ENCODE results near the gene SECISBP2. TPM values are rescaled to one million over a fixed set of nuclear protein-coding genes. Genes with fewer than 3 reads are reported as not detected.
A peak's percentile ranks its signal among the peaks of the same experiment; 100 is the strongest.

SECISBP2 gene
- total RNA-seq, 1 donor from 2014 or later, result 55.6 TPM

DNA sequence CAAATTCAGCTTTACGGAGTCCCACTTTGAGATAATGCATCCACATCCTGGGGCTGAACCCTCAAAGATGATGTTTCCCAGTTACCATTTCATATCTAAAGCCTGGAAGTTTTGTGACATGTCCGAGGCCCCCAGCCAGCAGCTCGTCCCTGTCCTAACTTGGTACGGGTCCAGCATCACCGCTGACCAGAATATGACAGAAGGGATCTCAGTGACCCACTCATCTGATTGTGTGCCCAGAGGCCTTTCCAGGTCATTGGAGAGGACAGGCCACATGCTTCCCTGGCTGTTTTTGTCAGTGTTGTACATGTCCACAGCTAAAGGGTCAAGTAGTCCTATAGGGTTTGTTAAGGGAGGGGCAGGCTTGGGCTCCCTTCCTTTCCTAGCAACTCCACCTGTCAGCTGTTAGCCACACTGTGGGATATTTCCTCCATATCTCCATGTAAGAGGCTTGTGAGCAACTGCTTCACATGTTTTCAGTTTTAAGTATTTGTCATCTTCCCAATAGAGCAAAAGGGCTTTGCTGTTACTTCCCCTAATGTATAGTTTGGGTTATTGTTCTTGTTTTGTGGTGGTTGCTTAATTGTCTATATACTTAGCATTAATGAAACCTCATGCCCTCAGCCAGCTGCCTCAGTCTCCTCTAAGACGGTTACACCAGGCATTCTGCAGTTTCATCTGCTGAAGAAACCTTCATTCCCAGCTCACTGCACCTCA is 33.4 kb downstream of the SECISBP2 start:
- no peak for DNase-seq
- ATAC-seq, result peak in 1 of 2 donors; percentile 19
- TF ChIP-seq, protein P1, sequence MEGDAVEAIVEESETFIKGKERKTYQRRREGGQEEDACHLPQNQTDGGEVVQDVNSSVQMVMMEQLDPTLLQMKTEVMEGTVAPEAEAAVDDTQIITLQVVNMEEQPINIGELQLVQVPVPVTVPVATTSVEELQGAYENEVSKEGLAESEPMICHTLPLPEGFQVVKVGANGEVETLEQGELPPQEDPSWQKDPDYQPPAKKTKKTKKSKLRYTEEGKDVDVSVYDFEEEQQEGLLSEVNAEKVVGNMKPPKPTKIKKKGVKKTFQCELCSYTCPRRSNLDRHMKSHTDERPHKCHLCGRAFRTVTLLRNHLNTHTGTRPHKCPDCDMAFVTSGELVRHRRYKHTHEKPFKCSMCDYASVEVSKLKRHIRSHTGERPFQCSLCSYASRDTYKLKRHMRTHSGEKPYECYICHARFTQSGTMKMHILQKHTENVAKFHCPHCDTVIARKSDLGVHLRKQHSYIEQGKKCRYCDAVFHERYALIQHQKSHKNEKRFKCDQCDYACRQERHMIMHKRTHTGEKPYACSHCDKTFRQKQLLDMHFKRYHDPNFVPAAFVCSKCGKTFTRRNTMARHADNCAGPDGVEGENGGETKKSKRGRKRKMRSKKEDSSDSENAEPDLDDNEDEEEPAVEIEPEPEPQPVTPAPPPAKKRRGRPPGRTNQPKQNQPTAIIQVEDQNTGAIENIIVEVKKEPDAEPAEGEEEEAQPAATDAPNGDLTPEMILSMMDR (IDR thresholded peaks at IDR 0.05), result no peak
- intact Hi-C loops (cut with DNase I), result no loop called here
- Histone ChIP-seq H3K36me3 (peaks cover 100% of the 10 kb centered on the region), H3K27ac (no peak overlapping the region), H3K9me3 (no peaks in the 10 kb centered on the region), H3K27me3 (ENCODE audit: low read depth) (no peaks in the 10 kb centered on the region), H3K4me3 (no peak overlapping the region), H3K4me1 (peaks cover 19% of the 10 kb centered on the region)

DNA sequence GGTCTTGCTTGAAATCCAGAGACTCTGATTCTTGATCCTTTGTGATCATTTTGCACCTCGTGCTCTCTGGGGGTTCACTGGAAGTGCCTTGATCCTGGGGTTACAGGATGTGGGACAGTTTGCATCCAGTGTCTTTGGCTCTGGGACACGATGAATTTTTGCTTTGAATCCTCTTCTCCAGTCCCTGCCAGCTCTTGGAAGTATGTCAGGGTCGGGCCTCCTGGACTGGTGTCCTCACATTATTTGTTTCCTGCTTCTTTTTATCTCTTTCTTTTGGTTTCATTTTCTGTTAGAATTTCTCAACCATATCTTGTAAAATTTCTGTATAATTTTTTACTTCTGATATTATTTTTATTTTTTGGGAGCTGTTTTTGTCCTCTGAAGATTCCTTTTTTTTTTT is 34.2 kb downstream of the SECISBP2 start:
- H3K9me3 ChIP-seq, result no peaks in the 10 kb centered on the region
- H3K27me3 ChIP-seq (ENCODE audit: low read depth), result no peaks in the 10 kb centered on the region
- no peak for DNase-seq
- TF ChIP-seq, protein P1 (IDR thresholded peaks at IDR 0.05), result no peak
- H3K27ac ChIP-seq, result no peak overlapping the region
- H3K4me3 ChIP-seq, result no peak overlapping the region
- peaks cover 19% of the 10 kb centered on the region for H3K4me1 ChIP-seq
- no peak for ATAC-seq
- intact Hi-C loops (cut with DNase I), result no loop called here
- H3K36me3 ChIP-seq, result peaks cover 100% of the 10 kb centered on the region

DNA sequence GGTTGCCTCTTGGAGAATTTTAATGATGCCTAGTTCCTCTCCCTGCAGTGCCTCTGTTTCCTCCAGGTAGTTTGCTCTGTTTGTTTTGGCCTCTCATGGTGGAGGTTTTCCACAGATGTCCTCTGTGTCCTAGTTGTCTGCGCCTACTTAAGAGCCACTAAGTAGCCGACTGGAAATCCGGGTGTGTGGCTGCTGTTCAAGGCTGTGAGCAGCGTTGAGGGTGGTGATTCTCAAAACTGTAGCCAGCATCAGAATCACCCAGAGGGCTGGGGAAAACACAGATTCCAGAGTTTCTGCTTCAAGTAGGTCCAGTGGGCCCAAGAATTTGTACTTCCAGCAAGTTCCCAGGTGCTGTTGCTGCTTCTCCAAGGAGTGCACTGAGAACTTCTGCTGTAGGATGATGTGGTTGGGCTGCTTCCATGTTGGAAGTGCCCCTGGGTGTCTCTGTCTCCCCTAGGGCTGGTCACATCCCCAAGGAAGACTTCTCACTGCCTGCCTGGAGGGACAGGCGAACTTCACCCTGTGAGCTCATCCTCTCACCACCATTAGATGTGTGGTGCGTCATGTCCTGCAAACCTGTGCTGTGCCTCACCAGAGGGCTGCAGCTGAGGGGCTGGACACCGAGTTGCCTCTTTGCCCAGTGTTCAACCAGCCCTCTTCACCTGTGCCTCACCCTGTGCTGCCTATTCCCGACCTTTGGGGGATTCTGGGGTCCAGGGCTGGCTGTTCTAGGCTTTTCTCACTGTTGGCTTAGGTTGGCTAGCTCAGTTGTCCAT is 34.8 kb downstream of the SECISBP2 start:
- no peak overlapping the region for H3K27ac ChIP-seq
- intact Hi-C loops (cut with DNase I), result no loop called here
- H3K36me3 ChIP-seq, result peaks cover 100% of the 10 kb centered on the region
- H3K9me3 ChIP-seq, result no peaks in the 10 kb centered on the region
- ATAC-seq (no peak), DNase-seq (no peak)
- H3K4me3 ChIP-seq, result no peak overlapping the region
- H3K27me3 ChIP-seq (ENCODE audit: low read depth), result no peaks in the 10 kb centered on the region
- H3K4me1 ChIP-seq, result peaks cover 19% of the 10 kb centered on the region
- TF ChIP-seq, protein P1 (IDR thresholded peaks at IDR 0.05), result no peak

DNA sequence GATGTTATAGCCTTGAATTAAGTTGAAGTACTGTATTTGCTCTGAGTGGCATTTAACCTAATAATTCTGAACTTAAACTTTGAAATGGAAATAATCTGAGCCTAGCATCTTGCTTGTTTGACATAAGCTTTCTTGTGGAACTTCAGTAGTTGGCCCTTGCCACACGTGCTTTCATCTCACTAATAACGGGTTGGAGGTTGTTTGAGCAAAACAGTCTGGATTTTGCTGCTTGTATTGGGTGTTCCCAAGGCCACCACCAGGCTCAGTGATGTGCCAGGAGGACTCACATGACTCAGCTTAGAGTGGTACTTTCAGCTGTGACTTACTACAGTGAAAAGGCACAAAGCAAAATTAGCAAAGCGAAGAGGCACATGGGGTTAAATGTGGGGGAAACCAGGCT is 35.7 kb downstream of the SECISBP2 start:
- intact Hi-C loops (cut with DNase I), result no loop called here
- Histone ChIP-seq H3K4me3 (no peak overlapping the region), H3K36me3 (peaks cover 100% of the 10 kb centered on the region), H3K27me3 (ENCODE audit: low read depth) (no peaks in the 10 kb centered on the region), H3K4me1 (peaks cover 19% of the 10 kb centered on the region), H3K9me3 (no peaks in the 10 kb centered on the region), H3K27ac (no peak overlapping the region)
- no peak for DNase-seq
- TF ChIP-seq, protein P1 (IDR thresholded peaks at IDR 0.05), result no peak
- ATAC-seq, result no peak

DNA sequence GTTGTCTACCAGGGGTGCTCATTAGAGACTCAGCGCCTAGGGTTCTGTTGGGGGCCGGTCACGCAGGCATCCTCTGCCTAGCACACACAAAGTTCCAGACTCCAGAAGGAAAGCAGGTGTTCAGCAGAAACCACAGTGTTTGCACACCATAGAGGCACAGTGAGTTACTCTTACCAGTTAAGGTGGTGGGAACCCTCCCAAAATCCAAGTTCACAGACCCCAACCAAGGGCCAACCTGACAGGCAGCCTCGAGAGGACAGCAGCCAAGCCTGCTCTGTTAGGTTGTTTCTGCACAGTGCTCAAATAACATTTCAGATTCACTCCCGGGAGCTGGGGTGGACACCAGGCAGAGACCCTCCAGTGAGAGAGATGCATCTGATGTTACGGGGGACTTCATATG is 36.2 kb downstream of the SECISBP2 start:
- Histone ChIP-seq H3K27ac (no peak overlapping the region), H3K9me3 (no peaks in the 10 kb centered on the region), H3K4me3 (no peak overlapping the region), H3K27me3 (ENCODE audit: low read depth) (no peaks in the 10 kb centered on the region), H3K36me3 (peaks cover 100% of the 10 kb centered on the region), H3K4me1 (peaks cover 19% of the 10 kb centered on the region)
- ATAC-seq, result no peak
- no peak for DNase-seq
- intact Hi-C loops (cut with DNase I), result no loop called here
- TF ChIP-seq, protein P1 (IDR thresholded peaks at IDR 0.05), result no peak

Measured in lower lobe of right lung (tissue), 2 donors.